ENCODE results near the gene CBFA2T3. TPM values are rescaled to one million over a fixed set of nuclear protein-coding genes. Genes with fewer than 3 reads are reported as not detected.
A peak's percentile ranks its signal among the peaks of the same experiment; 100 is the strongest.

CBFA2T3 gene
- total RNA-seq, 4 donors from 2014 or later: 0.84 to 12.6 (median 1.4) TPM

DNA sequence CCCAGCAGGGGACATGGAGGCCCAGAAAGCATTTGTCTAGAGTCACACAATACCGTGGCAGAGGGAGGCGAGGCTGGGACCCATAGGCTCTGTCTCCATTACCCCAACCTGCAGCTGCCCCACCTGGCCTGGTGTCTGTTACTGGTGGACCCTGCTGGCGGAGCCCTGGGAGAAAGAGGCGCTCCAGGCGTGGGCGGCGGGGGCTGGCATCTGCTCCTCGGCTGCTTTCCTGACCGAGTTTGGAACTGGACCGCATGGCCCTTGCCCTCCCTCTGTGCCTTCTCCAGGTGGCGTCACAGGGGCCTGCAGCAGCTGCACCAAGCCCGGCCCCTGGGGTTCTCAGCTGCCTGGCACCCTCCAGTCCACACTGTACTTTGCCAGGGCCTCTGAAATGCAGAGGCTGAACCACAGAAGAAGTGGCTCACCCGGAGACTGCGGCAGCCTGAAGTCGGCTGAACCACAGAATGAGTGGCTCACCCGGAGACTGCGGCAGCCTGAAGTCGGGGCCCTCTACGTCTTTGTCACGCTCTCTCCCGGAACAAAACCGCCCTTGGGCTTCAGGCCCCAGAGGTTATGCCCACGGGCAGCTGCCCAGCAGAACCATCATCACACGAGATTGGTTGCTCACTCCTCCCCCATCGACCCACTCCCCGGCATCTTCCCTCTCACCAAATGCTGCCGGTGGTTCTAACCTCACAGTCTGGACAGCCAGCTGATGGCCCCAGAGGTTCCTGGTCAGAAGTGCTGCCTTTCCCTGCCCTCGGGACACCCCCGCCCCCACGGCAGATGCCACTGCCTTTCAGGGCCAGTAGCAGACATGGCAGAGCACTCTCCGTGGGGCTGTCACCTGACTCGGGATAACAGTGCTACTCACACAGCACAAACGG, 20.2 kb downstream of the CBFA2T3 start:
- no peak for TF ChIP-seq CTCF (IDR thresholded peaks at IDR 0.05)
- DNase-seq (ENCODE audit: low spot score) (no peak), ATAC-seq (ENCODE audit: low FRiP score) (no peak)

- DNase-seq (ENCODE audit: low spot score): no peak
- ATAC-seq (ENCODE audit: low FRiP score): no peak
- TF ChIP-seq CTCF (IDR thresholded peaks at IDR 0.05): no peak
These were observed 21.1 kb downstream of the CBFA2T3 start for GRCh38 chr16:88955906-88956305.

- ATAC-seq (ENCODE audit: low FRiP score) (no peak), DNase-seq (ENCODE audit: low spot score) (no peak)
- no peak for TF ChIP-seq CTCF (IDR thresholded peaks at IDR 0.05)
These were observed 23.9 kb downstream of the CBFA2T3 start for GRCh38 chr16:88953003-88953690.

GRCh38 chr16:88951989-88952388, 25.0 kb downstream of the CBFA2T3 start:
- TF ChIP-seq CTCF (IDR thresholded peaks at IDR 0.05): no peak
- peak; percentile 28 for ATAC-seq (ENCODE audit: low FRiP score)
- DNase-seq (ENCODE audit: low spot score): no peak

GRCh38 chr16:88951501-88951900, 25.5 kb downstream of the CBFA2T3 start:
- DNase-seq (ENCODE audit: low spot score) (no peak), ATAC-seq (ENCODE audit: low FRiP score) (peak; percentile 14)
- TF ChIP-seq CTCF (IDR thresholded peaks at IDR 0.05): no peak

DNA sequence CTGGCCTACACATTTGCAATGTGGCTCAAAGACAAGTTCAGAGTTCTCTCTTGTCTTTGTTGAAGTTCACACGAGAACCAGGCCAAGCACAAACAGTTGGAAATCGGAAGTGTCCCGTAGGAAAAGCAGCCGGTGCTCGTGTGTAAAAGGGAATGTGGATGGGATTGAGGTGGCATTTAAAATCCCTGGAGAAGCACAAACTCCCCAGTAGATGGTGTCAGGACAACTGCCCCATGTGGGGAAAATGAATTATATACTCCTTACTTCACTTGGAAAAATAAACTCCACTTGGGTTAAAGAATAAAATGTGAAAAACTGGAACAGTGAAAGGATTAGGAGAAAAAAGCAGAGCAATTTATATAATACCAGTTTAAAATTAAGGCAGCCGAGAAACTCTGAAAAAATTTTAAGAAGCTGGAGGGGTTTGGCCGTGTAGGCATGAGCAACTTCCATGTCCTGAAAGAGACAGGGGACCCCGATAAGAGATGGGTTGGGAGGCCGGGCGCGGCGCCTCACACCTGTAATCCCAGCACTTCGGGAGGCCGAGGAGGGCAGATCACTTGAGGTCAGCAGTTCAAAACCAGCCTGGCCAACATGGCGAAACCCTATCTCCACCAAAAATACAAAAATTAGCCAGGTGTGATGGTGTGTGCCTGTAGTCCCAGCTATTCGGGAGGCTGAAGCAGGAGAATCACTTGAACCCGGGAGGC, 28.1 kb downstream of the CBFA2T3 start:
- TF ChIP-seq CTCF (IDR thresholded peaks at IDR 0.05): no peak
- DNase-seq (ENCODE audit: low spot score): no peak
- ATAC-seq (ENCODE audit: low FRiP score): no peak

Measured in omental fat pad (tissue), 4 donors.